Neural progenitor cell (in vitro differentiated cells): Measurements from ENCODE around the gene XPR1.

Experiments used
- EZH2 ChIP-seq: fragments of 200-600 bp; sonication (generic); IDR thresholded peaks from 2 replicates; pipeline ENCODE4 v1.6.1; 2017; ENCODE audit warnings: antibody characterized with exemption, mild to moderate bottlenecking, moderate library complexity
- TF ChIP-seq, protein P1 (sequence below): fragments of 200-600 bp; sonication (generic); IDR thresholded peaks from 2 replicates; pipeline ENCODE4 v1.5.1; 2017; ENCODE audit warnings: antibody characterized with exemption, mild to moderate bottlenecking

DNA sequence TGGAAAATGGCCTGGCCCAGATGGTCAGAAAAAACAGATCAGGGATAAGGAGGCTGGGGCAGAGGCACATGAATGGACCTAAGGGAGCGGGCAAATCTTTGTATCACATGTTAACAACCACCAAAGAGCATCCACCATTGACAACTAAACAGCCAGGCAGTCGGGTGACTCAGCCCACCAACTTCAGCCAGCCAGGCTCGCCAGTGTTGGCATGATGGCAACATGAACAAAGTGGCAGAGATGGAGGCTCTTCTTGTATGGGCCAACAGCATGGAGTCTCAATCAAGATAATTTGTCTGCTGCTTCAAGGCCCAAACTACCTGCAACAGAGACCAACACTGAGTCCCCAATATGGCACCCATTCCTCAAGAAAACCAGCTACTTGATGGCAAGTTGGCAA is 264.3 kb downstream of the XPR1 start:
- TF ChIP-seq EZH2 = no peak
- TF ChIP-seq, protein P1, sequence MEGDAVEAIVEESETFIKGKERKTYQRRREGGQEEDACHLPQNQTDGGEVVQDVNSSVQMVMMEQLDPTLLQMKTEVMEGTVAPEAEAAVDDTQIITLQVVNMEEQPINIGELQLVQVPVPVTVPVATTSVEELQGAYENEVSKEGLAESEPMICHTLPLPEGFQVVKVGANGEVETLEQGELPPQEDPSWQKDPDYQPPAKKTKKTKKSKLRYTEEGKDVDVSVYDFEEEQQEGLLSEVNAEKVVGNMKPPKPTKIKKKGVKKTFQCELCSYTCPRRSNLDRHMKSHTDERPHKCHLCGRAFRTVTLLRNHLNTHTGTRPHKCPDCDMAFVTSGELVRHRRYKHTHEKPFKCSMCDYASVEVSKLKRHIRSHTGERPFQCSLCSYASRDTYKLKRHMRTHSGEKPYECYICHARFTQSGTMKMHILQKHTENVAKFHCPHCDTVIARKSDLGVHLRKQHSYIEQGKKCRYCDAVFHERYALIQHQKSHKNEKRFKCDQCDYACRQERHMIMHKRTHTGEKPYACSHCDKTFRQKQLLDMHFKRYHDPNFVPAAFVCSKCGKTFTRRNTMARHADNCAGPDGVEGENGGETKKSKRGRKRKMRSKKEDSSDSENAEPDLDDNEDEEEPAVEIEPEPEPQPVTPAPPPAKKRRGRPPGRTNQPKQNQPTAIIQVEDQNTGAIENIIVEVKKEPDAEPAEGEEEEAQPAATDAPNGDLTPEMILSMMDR = no peak
